K562 (cell line): Measurements from ENCODE around the gene ALG12. TPM values are rescaled to one million over a fixed set of nuclear protein-coding genes. Genes with fewer than 3 reads are reported as not detected.
A peak's percentile ranks its signal among the peaks of the same experiment; 100 is the strongest.
"Not testable (repeated sequence)": the region's sequence is repeated elsewhere in the genome, so short reads cannot be mapped to it uniquely, and the experiment has no call there.

Source experiments
- ATAC-seq: fragments of 200-7000 bp; cut with Tn5 transposase; 3 replicates; pipeline ENCODE4 v1.9.1; 2020; ENCODE audit warnings: moderate library complexity
- BruUV-seq: library from RNA; stranded (reverse); fragments of 400-500 nt; replicated peaks from 2 replicates; lab custom pipeline; 2021; lab: Mats Ljungman, UMichigan
- CTCF ChIA-PET: fragments of 300-600 bp; formaldehyde crosslinking; extraction: SDS; loops from one replicate; lab custom pipeline; 2021; ENCODE audit warnings: low intra/inter-chr PET ratio; lab: Yijun Ruan, JAX
- POLR2A ChIA-PET: fragments of 300-600, 350-650 bp; sonication (Branson Sonifier 250); formaldehyde crosslinking; extraction: SDS; loops from one replicate; lab custom pipeline; 2021; ENCODE audit warnings: antibody characterized with exemption, inconsistent platforms; lab: Yijun Ruan, JAX
- DNase-seq, 4 experiments: peaks; one replicate each; pipeline versions ENCODE4 v3.0.0 to v3.0.0-alpha.2; 2011 to 2018; ENCODE audit warnings: low spot score in 3 of 4, mixed read lengths in 3 of 4; ENCODE audit errors: extremely low read depth in 1 of 4
- FAIRE-seq: peaks from 2 replicates; lab custom pipeline; 2011; peaks lifted over from hg19 to GRCh38; lab: Jason Lieb, UNC
- H2AFZ ChIP-seq: 2 replicates; pipeline ENCODE4 v1.6.0; 2011; ENCODE audit warnings: low read depth, low read length, control low read depth, inconsistent platforms
- H3K27ac ChIP-seq: fragments of 200-600 bp; 3 replicates; pipeline ENCODE4 v1.8.0; 2011; ENCODE audit warnings: low read depth, mild to moderate bottlenecking, control low read depth, inconsistent platforms, low read length, moderate library complexity, mixed read lengths; ENCODE audit errors: extremely low read depth
- H3K27me3 ChIP-seq, 2 experiments: fragments of 300-600 bp in 1 of 2; 2 replicates in 1 of 2; 3 replicates in 1 of 2; pipeline versions ENCODE4 v1.6.0 to v1.8.0; 2011; ENCODE audit warnings: inconsistent platforms in 2 of 2, low read length in 2 of 2, mild to moderate bottlenecking in 1 of 2, mixed read lengths in 1 of 2, moderate library complexity in 1 of 2; ENCODE audit not compliant: control insufficient read depth in 2 of 2, insufficient read depth in 2 of 2
- H3K36me3 ChIP-seq: fragments of 300-600 bp; 3 replicates; pipeline ENCODE4 v1.8.0; 2011; ENCODE audit warnings: mild to moderate bottlenecking, low read length, inconsistent platforms; ENCODE audit not compliant: control insufficient read depth, insufficient read depth
- H3K4me1 ChIP-seq, 2 experiments: fragments of 200-600 bp in 1 of 2; replicated peaks in 1 of 2; 2 replicates in 1 of 2; 3 replicates in 1 of 2; pipeline versions ENCODE4 v1.5.1 to v1.8.0; 2011; ENCODE audit warnings: inconsistent platforms in 2 of 2, low read length in 2 of 2, mild to moderate bottlenecking in 1 of 2, mixed read lengths in 1 of 2, moderate library complexity in 1 of 2; ENCODE audit not compliant: control insufficient read depth in 2 of 2, insufficient read depth in 2 of 2
- H3K4me2 ChIP-seq: 2 replicates; pipeline ENCODE4 v1.6.1; 2011; ENCODE audit warnings: low read length, control low read depth, inconsistent platforms, mixed read lengths; ENCODE audit not compliant: insufficient read depth
- H3K4me3 ChIP-seq: fragments of 200-600 bp; sonication (generic), shearing (Covaris generic); 2 replicates; pipeline ENCODE4 v1.5.1; 2016; ENCODE audit warnings: control low read depth, inconsistent platforms
- H3K79me2 ChIP-seq: fragments of 200-600 bp; 3 replicates; pipeline ENCODE4 v1.8.0; 2011; ENCODE audit warnings: low read length, inconsistent platforms; ENCODE audit not compliant: control insufficient read depth, insufficient read depth
- H3K9ac ChIP-seq, 2 experiments: 2 replicates each; pipeline versions ENCODE4 v1.6.0 to v1.6.1; 2011; ENCODE audit warnings: low read depth in 2 of 2, low read length in 2 of 2, control low read depth in 1 of 2, inconsistent platforms in 1 of 2, mild to moderate bottlenecking in 1 of 2, mixed read lengths in 1 of 2; ENCODE audit not compliant: insufficient read depth in 1 of 2
- H3K9me1 ChIP-seq: one replicate; pipeline ENCODE4 v1.6.0; 2011; ENCODE audit warnings: inconsistent platforms, mild to moderate bottlenecking, low read length, moderate library complexity; ENCODE audit not compliant: control insufficient read depth, insufficient read depth
- H3K9me3 ChIP-seq: replicated peaks from 2 replicates; pipeline ENCODE4 v1.5.1; 2011; ENCODE audit warnings: low read depth, low read length, inconsistent platforms; ENCODE audit not compliant: control insufficient read depth, insufficient read depth
- H4K20me1 ChIP-seq: replicated peaks from 2 replicates; pipeline ENCODE4 v1.6.1; 2011; ENCODE audit warnings: low read length, inconsistent platforms, mixed read lengths; ENCODE audit not compliant: control insufficient read depth, insufficient read depth
- BCLAF1 ChIP-seq, 2 experiments: fragments of 450-650 bp in 1 of 2; IDR thresholded peaks; 2 replicates each; pipeline ENCODE4 v1.6.1; 2011 to 2017; ENCODE audit warnings: low read depth in 2 of 2, antibody characterized with exemption in 1 of 2, borderline replicate concordance in 1 of 2, low read length in 1 of 2, mild to moderate bottlenecking in 1 of 2, mixed read lengths in 1 of 2; ENCODE audit not compliant: control insufficient read depth in 1 of 2
- CREM ChIP-seq: IDR thresholded peaks from 2 replicates; pipeline ENCODE4 v1.6.1; 2014; ENCODE audit warnings: antibody characterized with exemption, low read depth
- GABPA ChIP-seq: fragments of 200-800 bp; sonication (Bioruptor generic); conservative IDR thresholded peaks from 2 replicates; pipeline ENCODE4 v1.6.1; 2016; ENCODE audit warnings: low read depth, missing genetic modification characterization, missing compliant biosample characterization
- GABPB1 ChIP-seq: sonication (generic); formaldehyde crosslinking; IDR thresholded peaks from 2 replicates; pipeline ENCODE4 v1.8.0; 2022; ENCODE audit warnings: mild to moderate bottlenecking, missing genetic modification reagents
- ZNF740 ChIP-seq, 3 experiments: fragments of 200-800 bp in 1 of 3; sonication (Bioruptor generic) in 1 of 3; sonication (generic) in 1 of 3; formaldehyde crosslinking in 1 of 3; IDR thresholded peaks; 2 replicates each; pipeline versions ENCODE4 v1.6.1 to v1.8.0; 2016 to 2022; ENCODE audit warnings: mild to moderate bottlenecking in 2 of 3, missing compliant biosample characterization in 2 of 3, missing genetic modification characterization in 2 of 3, missing genetic modification reagents in 1 of 3
- WGBS: fragments of 100-300 bp; shearing (Covaris generic); methylation state at CpG from one replicate; pipeline ENCODE4 v1.1.6; 2016; ENCODE audit warnings: low coverage, mixed read lengths; ENCODE audit not compliant: insufficient coverage; ENCODE audit errors: missing lambda C conversion rate; 5-methylcytosine and 5-hydroxymethylcytosine counted together
- in situ Hi-C: fragments of 300-500 bp; cut with MboI; formaldehyde crosslinking; loops from 4 replicates; pipeline ENCODE4 v1.15.0; 2018; ENCODE audit warnings: inconsistent platforms, mixed read lengths
- intact Hi-C: fragments of 100-400 bp; cut with micrococcal nuclease; formaldehyde crosslinking; loops from 2 replicates; pipeline ENCODE4 v1.14.2; 2022
- polyA plus RNA-seq, 8 experiments: library from polyadenylated mRNA; depleted of rRNA in 4 of 8; stranded (reverse) in 5 of 8; unstranded in 3 of 8; fragments of >200 nt; fragmentation: Nextera tagmentation in 2 of 8; fragmentation: Illumina TruSeq in 1 of 8; extraction: Ambion mirVana in 2 of 8; extraction: Trizol in 1 of 8; gene quantifications; 2 replicates each; pipeline versions ENCODE4 v1.2.1 to v1.2.3, GENCODE V29; 2011 to 2014; ENCODE audit warnings: inconsistent platforms in 1 of 8, missing spikeins in 1 of 8
- total RNA-seq, 7 experiments: library from RNA; depleted of rRNA in 6 of 7; stranded (reverse); fragments of >200 nt in 6 of 7; fragmentation: Illumina TruSeq in 2 of 7; extraction: Trizol in 2 of 7; gene quantifications; 2 replicates each; pipeline versions ENCODE4 v1.2.1 to v1.2.3, GENCODE V29; 2011 to 2021; ENCODE audit warnings: low replicate concordance in 1 of 7

ALG12 gene
- total and polyA plus RNA-seq, 9 of the 15 experiments (the other 6 are each of a cell fraction or from before 2014, with no cell fraction given): 0.20 to 8.5 (median 3.4) TPM

- BruUV-seq, H3K4me3 ChIP-seq, H3K36me3 ChIP-seq, H3K9me1 ChIP-seq, intact Hi-C loops, H4K20me1 ChIP-seq, in situ Hi-C loops, H3K9me3 ChIP-seq, H3K79me2 ChIP-seq, H3K27me3 ChIP-seq, H3K4me2 ChIP-seq, H3K9ac ChIP-seq, CTCF ChIA-PET: not testable (repeated sequence)
- peak; percentile 67 to 84 (median 70) for DNase-seq
- peak overlapping the region; percentile 68; the same call in 2 of the 3 replicates for H3K27ac ChIP-seq
- peak overlapping the region; percentile 74 for H2AFZ ChIP-seq
- 62% methylated on average over 6 of the region's 17 CpGs for WGBS
- peak; percentile 52 for FAIRE-seq
- POLR2A ChIA-PET: interaction anchor here (0.7 kb wide), 2 partner anchors 51 to 53 kb away, joined by 3 to 5 read pairs; no protein-coding TSS in a partner anchor
- peak; percentile 51; the same call in 2 of the 3 replicates for ATAC-seq
- peaks cover 8 to 78% of the 10 kb centered on the region in 2 experiments; a peak in 3 of 5 replicates for H3K4me1 ChIP-seq
- TF ChIP-seq GABPB1 (CRISPR knock-in tag) (peak; percentile 81; the same call in 1 of the 2 replicates), BCLAF1 (IDR thresholded peaks at IDR 0.05; ENCODE audit: borderline replicate concordance in 1 of 2, control insufficient read depth in 1 of 2, low read depth in 2 of 2, low read length in 1 of 2) (0 out of 4 replicates have a peak, but pooled peaks of 1 of the 2 experiments have one; percentile 78), ZNF740 (CRISPR knock-in tag; IDR thresholded peaks at IDR 0.05) (peak; percentile 70; the same call in 1 of the 2 replicates), ZNF740 (tag; IDR thresholded peaks at IDR 0.05) (peak in 1 of 2 experiments; percentile 60; a peak in 1 of 4 replicates), CREM (peak; percentile 32; the same call in 1 of the 2 replicates), GABPA (peak; percentile 69)
These were observed 27.0 kb upstream of the ALG12 start for GRCh38 chr22:49945042-49945794.
